GM12864 (cell line): ENCODE results near the gene PDHB.

Experiments
- DNase-seq: peaks from one replicate; pipeline ENCODE4 v3.0.0-alpha.2; 2011; ENCODE audit warnings: low read depth
- H3K4me3 ChIP-seq: 2 replicates; pipeline ENCODE4 v1.5.1; 2011; ENCODE audit warnings: mild to moderate bottlenecking, low read depth, low read length, control low read depth
- TF ChIP-seq, protein P1 (sequence below): IDR thresholded peaks from 2 replicates; pipeline ENCODE4 v1.5.1; 2011; ENCODE audit warnings: low read depth, mild to moderate bottlenecking, moderate library complexity, low read length, control low read depth, inconsistent platforms; ENCODE audit errors: missing control alignments

Gene PDHB

DNA sequence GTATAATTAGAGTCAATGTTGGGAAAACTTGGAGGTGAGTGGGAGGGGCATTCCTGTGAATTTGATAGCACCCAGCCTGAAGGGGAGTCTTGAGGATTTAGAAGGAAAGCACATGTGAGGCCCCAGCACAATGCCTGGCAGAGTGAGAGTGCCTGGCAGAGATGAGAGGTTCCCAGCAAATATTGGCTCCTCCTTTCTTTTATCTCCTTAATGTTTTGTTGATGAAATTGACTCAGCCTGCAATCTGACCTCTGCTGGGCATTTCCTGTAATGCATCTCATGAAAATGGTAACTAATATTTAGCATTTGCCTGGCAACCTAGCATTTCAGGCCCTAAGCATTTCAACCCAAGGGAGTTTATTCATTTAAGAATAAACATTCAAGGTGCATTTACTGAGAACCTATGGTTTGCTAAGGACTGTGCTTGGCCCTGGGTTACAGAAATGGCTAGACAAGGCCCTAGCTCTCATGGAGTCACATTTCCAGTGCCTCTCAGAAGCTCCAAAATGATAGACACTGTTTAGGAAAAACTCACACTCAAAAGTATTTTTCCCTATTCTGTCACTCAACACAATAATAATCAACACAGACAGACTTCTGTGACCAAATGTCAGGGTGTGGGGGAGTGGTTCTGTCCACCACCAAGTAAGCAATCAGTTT lies 19.0 kb downstream of the PDHB start:
- TF ChIP-seq, protein P1, sequence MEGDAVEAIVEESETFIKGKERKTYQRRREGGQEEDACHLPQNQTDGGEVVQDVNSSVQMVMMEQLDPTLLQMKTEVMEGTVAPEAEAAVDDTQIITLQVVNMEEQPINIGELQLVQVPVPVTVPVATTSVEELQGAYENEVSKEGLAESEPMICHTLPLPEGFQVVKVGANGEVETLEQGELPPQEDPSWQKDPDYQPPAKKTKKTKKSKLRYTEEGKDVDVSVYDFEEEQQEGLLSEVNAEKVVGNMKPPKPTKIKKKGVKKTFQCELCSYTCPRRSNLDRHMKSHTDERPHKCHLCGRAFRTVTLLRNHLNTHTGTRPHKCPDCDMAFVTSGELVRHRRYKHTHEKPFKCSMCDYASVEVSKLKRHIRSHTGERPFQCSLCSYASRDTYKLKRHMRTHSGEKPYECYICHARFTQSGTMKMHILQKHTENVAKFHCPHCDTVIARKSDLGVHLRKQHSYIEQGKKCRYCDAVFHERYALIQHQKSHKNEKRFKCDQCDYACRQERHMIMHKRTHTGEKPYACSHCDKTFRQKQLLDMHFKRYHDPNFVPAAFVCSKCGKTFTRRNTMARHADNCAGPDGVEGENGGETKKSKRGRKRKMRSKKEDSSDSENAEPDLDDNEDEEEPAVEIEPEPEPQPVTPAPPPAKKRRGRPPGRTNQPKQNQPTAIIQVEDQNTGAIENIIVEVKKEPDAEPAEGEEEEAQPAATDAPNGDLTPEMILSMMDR, result peak; percentile 66
- H3K4me3 ChIP-seq, result no peak overlapping the region
- no peak for DNase-seq

DNA sequence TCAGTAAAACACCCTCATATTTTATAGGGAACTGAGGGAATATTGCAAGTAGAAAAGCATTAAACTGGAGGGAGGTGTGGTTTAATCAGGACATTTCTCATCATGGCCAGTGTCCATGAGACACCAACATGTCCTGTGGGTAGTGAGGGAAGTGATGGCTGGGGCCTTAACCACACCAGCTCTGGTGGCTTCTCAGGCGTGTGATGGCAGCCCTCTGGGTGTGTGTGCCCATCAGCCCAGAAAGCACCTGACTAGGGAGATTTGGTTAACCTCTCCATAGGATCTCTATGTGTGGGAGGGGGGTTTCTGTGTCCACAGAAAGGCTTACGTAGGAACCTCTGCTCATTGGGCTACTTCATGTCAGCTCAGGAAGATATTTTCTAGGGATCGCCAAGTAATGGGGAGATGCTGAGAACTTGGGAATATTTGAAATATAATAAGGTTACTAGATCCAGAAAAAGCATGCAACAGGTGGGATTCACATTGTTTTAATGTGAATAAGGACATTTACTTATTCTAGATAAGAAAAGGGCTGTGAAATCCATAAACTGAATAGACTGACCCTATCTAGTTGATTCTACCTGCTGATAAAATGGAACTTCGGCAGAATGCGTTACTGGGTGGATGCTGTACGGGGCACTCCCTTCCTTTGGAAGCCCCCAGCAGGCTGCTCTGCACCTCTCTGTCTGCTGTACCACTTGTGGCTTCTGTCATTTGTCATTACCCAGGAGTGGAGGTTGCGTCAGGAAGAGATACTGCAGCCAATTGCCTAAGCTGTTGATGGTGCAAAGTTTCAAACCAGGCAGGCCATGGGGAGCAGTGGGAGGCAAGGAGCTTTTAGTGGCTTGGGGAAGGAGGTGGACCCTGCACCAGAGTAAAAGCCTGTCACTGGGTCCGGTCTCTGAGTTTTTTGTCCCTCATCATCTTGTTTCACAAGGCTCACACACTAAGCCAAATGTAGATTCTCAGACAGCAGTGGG lies 21.5 kb downstream of the PDHB start:
- TF ChIP-seq, protein P1, result no peak
- no peak overlapping the region for H3K4me3 ChIP-seq
- no peak for DNase-seq

DNA sequence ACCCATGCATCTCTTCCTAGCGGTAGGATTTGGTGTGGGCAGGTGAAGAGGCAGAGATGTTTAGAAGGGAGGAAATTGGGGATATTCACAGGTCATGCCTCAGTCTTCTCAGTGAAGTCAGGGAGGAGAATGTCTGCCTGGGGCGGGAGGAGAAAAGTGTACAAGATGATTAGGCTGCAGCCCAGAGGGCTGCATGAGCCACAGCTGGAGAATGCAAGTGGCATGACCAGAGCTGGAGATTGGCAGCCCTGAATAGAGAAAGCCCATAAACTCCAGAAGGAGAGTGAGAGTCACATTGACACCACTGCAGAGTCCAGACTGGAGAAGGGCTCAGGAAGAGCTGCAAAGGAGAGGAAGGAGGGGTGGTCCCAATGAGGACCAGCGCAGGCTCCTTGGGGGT lies 22.6 kb downstream of the PDHB start:
- TF ChIP-seq, protein P1, result no peak
- DNase-seq, result no peak
- no peak overlapping the region for H3K4me3 ChIP-seq

DNA sequence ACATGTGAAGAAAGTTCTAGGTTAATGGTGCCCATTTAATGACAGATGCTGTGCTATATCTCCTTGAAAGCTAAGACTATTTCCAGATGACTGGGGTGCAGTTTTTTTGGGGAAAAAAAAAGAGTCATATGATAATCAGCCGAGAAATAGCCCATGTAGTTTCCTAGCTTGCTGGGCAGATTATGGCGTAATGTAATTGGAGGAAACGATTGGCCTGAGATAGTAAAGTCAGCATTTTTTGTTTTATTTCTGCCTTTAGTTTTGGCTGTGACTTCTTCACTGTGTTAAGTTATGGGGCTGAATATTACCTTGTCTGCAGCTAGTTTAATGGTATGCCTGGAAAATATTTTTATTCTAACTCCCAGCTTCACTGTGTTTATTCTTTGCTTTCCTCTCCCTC lies 24.0 kb downstream of the PDHB start:
- TF ChIP-seq, protein P1, result no peak
- no peak for DNase-seq

DNA sequence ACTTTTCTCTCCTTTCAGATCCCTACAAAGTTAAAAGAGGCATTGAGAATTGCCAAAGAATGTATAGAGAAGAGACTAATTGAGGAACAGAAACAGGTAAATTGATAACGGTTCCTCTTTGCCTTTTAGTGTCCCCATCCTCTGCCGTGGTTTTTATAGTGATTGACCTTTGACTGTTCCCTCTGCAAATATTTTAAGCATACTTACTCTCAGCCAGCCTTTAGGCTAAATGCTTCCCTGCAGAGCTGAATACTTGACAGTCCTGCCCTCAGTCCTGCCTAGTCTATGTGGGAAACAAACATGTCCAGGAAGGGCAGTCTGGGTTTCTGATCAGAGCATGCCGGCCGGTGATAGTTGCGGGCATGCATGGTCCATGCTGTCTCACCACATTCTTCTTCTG lies 24.7 kb downstream of the PDHB start:
- DNase-seq, result no peak

More for the DNA sequence above, 24.0 kb downstream of the PDHB start:
- H3K4me3 ChIP-seq, result no peak overlapping the region

DNA sequence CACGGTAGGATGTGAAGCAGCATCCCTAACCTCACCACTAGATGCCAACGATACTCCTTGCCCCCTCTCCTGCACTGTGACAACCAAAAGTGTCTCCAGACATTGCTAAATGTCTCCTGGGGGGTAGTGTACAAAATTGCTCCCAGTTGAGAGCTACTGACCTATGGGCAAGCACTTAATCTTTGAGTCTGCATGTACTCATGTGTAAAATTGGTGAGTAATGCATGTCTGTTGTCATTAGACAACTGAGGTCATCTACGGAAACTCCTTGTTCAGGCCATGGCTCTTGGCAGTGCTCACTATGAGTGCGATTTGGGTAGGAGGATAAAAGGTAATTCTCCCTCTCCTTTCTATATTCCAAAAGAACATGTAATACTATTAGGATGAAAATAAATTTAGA lies 29.2 kb downstream of the PDHB start:
- DNase-seq, result no peak
- TF ChIP-seq, protein P1, result no peak
- H3K4me3 ChIP-seq, result no peak overlapping the region

More for the DNA sequence above, 24.7 kb downstream of the PDHB start:
- TF ChIP-seq, protein P1, result no peak
- H3K4me3 ChIP-seq, result no peak overlapping the region
